IMR-90 (cell line): Measurements from ENCODE around the gene TOR1A. TPM values are rescaled to one million over a fixed set of nuclear protein-coding genes. Genes with fewer than 3 reads are reported as not detected.

ENCODE experiments used
- ATAC-seq: fragments of 200-7000 bp; cut with Tn5 transposase; 2 replicates; pipeline ENCODE4 v1.9.1; 2020; ENCODE audit warnings: low read depth, mild to moderate bottlenecking, moderate library complexity
- BruUV-seq: library from RNA; stranded (reverse); fragments of 400-500 nt; replicated peaks from 2 replicates; lab custom pipeline; 2021; lab: Mats Ljungman, UMichigan
- CTCF ChIA-PET: fragments of 300-600 bp; formaldehyde crosslinking; extraction: SDS; loops from one replicate; lab custom pipeline; 2021; ENCODE audit warnings: antibody characterized with exemption; lab: Yijun Ruan, JAX
- POLR2A ChIA-PET: fragments of 300-600 bp; sonication (Branson Sonifier 250); formaldehyde crosslinking; loops from one replicate; lab custom pipeline; 2022; ENCODE audit warnings: antibody characterized with exemption; ENCODE audit not compliant: unreplicated experiment; lab: Charles Lee
- DNase-seq: peaks from one replicate; pipeline ENCODE4 v3.0.0; 2013
- H2AFZ ChIP-seq: replicated peaks from 2 replicates; pipeline ENCODE3; 2013; ENCODE audit warnings: low read length, mild to moderate bottlenecking; ENCODE audit not compliant: poor library complexity
- H2AK5ac ChIP-seq: 2 replicates; pipeline ENCODE4 v1.6.1; 2013; ENCODE audit warnings: low read depth, low read length, inconsistent platforms
- H2AK9ac ChIP-seq: replicated peaks from 2 replicates; pipeline ENCODE3; 2013; ENCODE audit warnings: mild to moderate bottlenecking, low read depth, low read length, moderate library complexity; ENCODE audit not compliant: poor library complexity
- H2BK120ac ChIP-seq: 2 replicates; pipeline ENCODE4 v1.6.1; 2013; ENCODE audit warnings: low read depth, low read length, inconsistent platforms
- H2BK15ac ChIP-seq: 3 replicates; pipeline ENCODE4 v1.6.1; 2013; ENCODE audit warnings: low read depth, low read length, inconsistent platforms
- H2BK20ac ChIP-seq: 2 replicates; pipeline ENCODE4 v1.6.1; 2013; ENCODE audit warnings: low read depth, mild to moderate bottlenecking, inconsistent platforms, low read length, moderate library complexity
- H2BK5ac ChIP-seq: 2 replicates; pipeline ENCODE4 v1.6.1; 2013; ENCODE audit warnings: mild to moderate bottlenecking, low read depth, low read length, inconsistent platforms; ENCODE audit not compliant: poor library complexity, severe bottlenecking
- H3K14ac ChIP-seq: replicated peaks from 2 replicates; pipeline ENCODE4 v1.6.1; 2013; ENCODE audit warnings: low read depth, low read length, inconsistent platforms
- H3K18ac ChIP-seq: 2 replicates; pipeline ENCODE4 v1.6.1; 2013; ENCODE audit warnings: low read depth, low read length, control low read depth
- H3K23ac ChIP-seq: 2 replicates; pipeline ENCODE4 v1.6.1; 2013; ENCODE audit warnings: low read depth, low read length, inconsistent platforms
- H3K27ac ChIP-seq: 2 replicates; pipeline ENCODE4 v1.5.1; 2013; ENCODE audit warnings: mild to moderate bottlenecking, control low read depth, low read length; ENCODE audit not compliant: insufficient read depth
- H3K27me3 ChIP-seq: 2 replicates; pipeline ENCODE4 v1.6.1; 2013; ENCODE audit warnings: low read length; ENCODE audit not compliant: control insufficient read depth, insufficient read depth
- H3K36me3 ChIP-seq: 2 replicates; pipeline ENCODE4 v1.6.1; 2013; ENCODE audit warnings: low read length, mixed read lengths; ENCODE audit not compliant: control insufficient read depth, insufficient read depth
- H3K4ac ChIP-seq: 2 replicates; pipeline ENCODE4 v1.6.1; 2013; ENCODE audit warnings: low read depth, low read length, inconsistent platforms
- H3K4me1 ChIP-seq: 2 replicates; pipeline ENCODE4 v1.6.1; 2013; ENCODE audit warnings: low read length, mixed read lengths; ENCODE audit not compliant: control insufficient read depth, insufficient read depth
- H3K4me2 ChIP-seq: 2 replicates; pipeline ENCODE4 v1.6.1; 2013; ENCODE audit warnings: low read depth, mild to moderate bottlenecking, control low read depth, low read length, moderate library complexity
- H3K4me3 ChIP-seq: 2 replicates; pipeline ENCODE4 v1.5.1; 2013; ENCODE audit warnings: low read depth, mild to moderate bottlenecking, control low read depth, low read length, moderate library complexity; ENCODE audit not compliant: insufficient read depth
- H3K56ac ChIP-seq: 2 replicates; pipeline ENCODE4 v1.6.1; 2013; ENCODE audit warnings: low read length, inconsistent platforms; ENCODE audit not compliant: insufficient read depth; ENCODE audit errors: extremely low read depth
- H3K79me1 ChIP-seq, 2 experiments: 2 replicates each; pipeline ENCODE4 v1.6.1; 2013; ENCODE audit warnings: low read length in 2 of 2, inconsistent platforms in 1 of 2, low read depth in 1 of 2
- H3K9ac ChIP-seq: 2 replicates; pipeline ENCODE4 v1.6.1; 2013; ENCODE audit warnings: low read depth, low read length, control low read depth
- H3K9me1 ChIP-seq: 2 replicates; pipeline ENCODE4 v1.6.1; 2013; ENCODE audit warnings: low read length, inconsistent platforms; ENCODE audit not compliant: insufficient read depth
- H3K9me3 ChIP-seq: 2 replicates; pipeline ENCODE4 v1.6.1; 2013; ENCODE audit warnings: low read length; ENCODE audit not compliant: control insufficient read depth, insufficient read depth
- H4K20me1 ChIP-seq: 2 replicates; pipeline ENCODE4 v1.6.1; 2013; ENCODE audit warnings: low read length, inconsistent platforms; ENCODE audit not compliant: insufficient read depth
- H4K5ac ChIP-seq: 2 replicates; pipeline ENCODE4 v1.6.1; 2013; ENCODE audit warnings: mild to moderate bottlenecking, low read depth, low read length, control low read depth
- H4K8ac ChIP-seq, 2 experiments: 2 replicates each; pipeline ENCODE4 v1.6.1; 2013; ENCODE audit warnings: low read depth in 2 of 2, low read length in 2 of 2, control low read depth in 1 of 2, inconsistent platforms in 1 of 2
- H4K91ac ChIP-seq: 2 replicates; pipeline ENCODE4 v1.6.1; 2013; ENCODE audit warnings: low read depth, low read length, inconsistent platforms; ENCODE audit not compliant: insufficient read depth
- BHLHE40 ChIP-seq: fragments of 150-350 bp; IDR thresholded peaks from 2 replicates; pipeline ENCODE4 v1.6.1; 2016; ENCODE audit warnings: mild to moderate bottlenecking, low read depth, low read length
- CHD1 ChIP-seq: IDR thresholded peaks from 2 replicates; pipeline ENCODE4 v1.6.1; 2012; ENCODE audit warnings: low read depth, low read length, improper control_type of control experiment
- CTCF ChIP-seq: conservative IDR thresholded peaks from 2 replicates; pipeline ENCODE4 v1.5.1; 2012; ENCODE audit warnings: mild to moderate bottlenecking, low read depth, low read length, improper control_type of control experiment
- ELK1 ChIP-seq: fragments of 150-350 bp; IDR thresholded peaks from 2 replicates; pipeline ENCODE4 v1.6.1; 2016; ENCODE audit warnings: low read depth, mild to moderate bottlenecking, low read length, moderate library complexity, borderline replicate concordance
- FOS ChIP-seq: fragments of 150-350 bp; IDR thresholded peaks from 2 replicates; pipeline ENCODE4 v1.6.1; 2016; ENCODE audit warnings: low read depth, low read length
- MAFK ChIP-seq: IDR thresholded peaks from 2 replicates; pipeline ENCODE4 v1.6.1; 2012; ENCODE audit warnings: low read depth, low read length, improper control_type of control experiment
- MAZ ChIP-seq: IDR thresholded peaks from 2 replicates; pipeline ENCODE4 v1.6.1; 2012; ENCODE audit warnings: low read depth, mild to moderate bottlenecking, low read length, improper control_type of control experiment, moderate library complexity, borderline replicate concordance
- MXI1 ChIP-seq: IDR thresholded peaks from 2 replicates; pipeline ENCODE4 v1.6.1; 2012; ENCODE audit warnings: low read depth, mild to moderate bottlenecking, low read length, moderate library complexity, borderline replicate concordance
- NFE2L2 ChIP-seq: fragments of 150-350 bp; IDR thresholded peaks from 2 replicates; pipeline ENCODE4 v1.6.1; 2016; ENCODE audit warnings: low read depth, mild to moderate bottlenecking, low read length
- POLR2A ChIP-seq: IDR thresholded peaks from 2 replicates; pipeline ENCODE4 v1.6.1; 2012; ENCODE audit warnings: mild to moderate bottlenecking, low read depth, low read length
- RAD21 ChIP-seq: IDR thresholded peaks from 2 replicates; pipeline ENCODE4 v1.6.1; 2012; ENCODE audit warnings: low read length, improper control_type of control experiment
- RCOR1 ChIP-seq: IDR thresholded peaks from 2 replicates; pipeline ENCODE4 v1.6.1; 2012; ENCODE audit warnings: mild to moderate bottlenecking, low read length, improper control_type of control experiment; ENCODE audit not compliant: insufficient replicate concordance
- RFX5 ChIP-seq: IDR thresholded peaks from 2 replicates; pipeline ENCODE4 v1.8.0; 2012; ENCODE audit warnings: low read depth, mild to moderate bottlenecking, low read length, moderate library complexity
- SMC3 ChIP-seq: fragments of 150-350 bp; IDR thresholded peaks from 2 replicates; pipeline ENCODE4 v1.6.1; 2016; ENCODE audit warnings: low read depth, mild to moderate bottlenecking, antibody characterized with exemption, low read length, moderate library complexity
- WGBS, 2 experiments: methylation state at CpG; one replicate each; pipeline versions ENCODE4 v1.1.5 to v1.1.7; 2013; ENCODE audit warnings: missing lambda C conversion rate in 2 of 2; ENCODE audit not compliant: insufficient read length in 1 of 2; ENCODE audit errors: extremely low coverage in 2 of 2; 5-methylcytosine and 5-hydroxymethylcytosine counted together
- dilution Hi-C: fragments of 300-500 bp; cut with HindIII; formaldehyde crosslinking; loops from one replicate; pipeline ENCODE4 v1.14.3; 2018; ENCODE audit warnings: low sequenced_read_pairs; ENCODE audit not compliant: unreplicated experiment
- in situ Hi-C: fragments of 300-500 bp; cut with MboI; formaldehyde crosslinking; loops from 3 replicates; pipeline ENCODE4 v1.14.3; 2019; ENCODE audit warnings: low sequenced_read_pairs, inconsistent platforms, mixed read lengths
- intact Hi-C: fragments of 100-400 bp; cut with micrococcal nuclease; formaldehyde crosslinking; loops from 2 replicates; pipeline ENCODE4 v1.10.0; 2022
- polyA plus RNA-seq, 3 experiments: library from polyadenylated mRNA; depleted of rRNA; stranded (reverse); fragments of >200 nt; gene quantifications; 2 replicates each; pipeline ENCODE4 v1.2.3, GENCODE V29; 2012; ENCODE audit warnings: low replicate concordance in 1 of 3
- total RNA-seq: library from RNA; depleted of rRNA; stranded (reverse); fragments of >200 nt; gene quantifications from 2 replicates; pipeline ENCODE4 v1.2.3, GENCODE V29; 2012

Gene TOR1A
- total and polyA plus RNA-seq, 2 of the 4 experiments (the other 2 are of a cell fraction) = 27.1 to 74.2 TPM

- TF ChIP-seq CTCF = no peak
Observed at GRCh38 chr9:129802833-129803675, 20.9 kb downstream of the TOR1A start, which contains the start of gene TOR1B (continued).

- dilution Hi-C loops (no loop called here), intact Hi-C loops (no loop called here), in situ Hi-C loops (no loop called here)
- Histone ChIP-seq H2AK5ac (no peak overlapping the region), H3K4me3 (no peak overlapping the region), H4K8ac (no peak overlapping the region), H2BK120ac (no peak overlapping the region), H2BK5ac (no peak overlapping the region), H3K36me3 (peaks cover 3% of the 10 kb centered on the region; the same call in 1 of the 2 replicates), H4K5ac (no peak overlapping the region), H3K23ac (no peak overlapping the region), H3K9me1 (peaks cover 3% of the 10 kb centered on the region; the same call in 1 of the 2 replicates), H2AFZ (peak overlapping the region; percentile 41), H3K9me3 (no peaks in the 10 kb centered on the region), H2AK9ac (peak overlapping the region; percentile 50), H4K91ac (no peak overlapping the region), H3K4ac (no peak overlapping the region), H3K9ac (no peak overlapping the region), H3K27ac (no peak overlapping the region), H3K4me1 (peaks cover 6% of the 10 kb centered on the region), H3K4me2 (no peak overlapping the region), H3K79me1 (peaks cover 17 to 25% of the 10 kb centered on the region in 2 experiments; a peak in 3 of 4 replicates), H2BK15ac (no peak overlapping the region), H3K18ac (no peak overlapping the region), H4K20me1 (no peaks in the 10 kb centered on the region), H2BK20ac (no peak overlapping the region), H3K14ac (no peak overlapping the region), H3K56ac (no peak overlapping the region), H3K27me3 (no peaks in the 10 kb centered on the region; the same call in 1 of the 2 replicates)
- no TSS peak for BruUV-seq
- TF ChIP-seq MAFK (no peak), NFE2L2 (no peak), FOS (no peak), RCOR1 (no peak), SMC3 (no peak), ELK1 (no peak), MAZ (no peak), BHLHE40 (no peak), RFX5 (no peak), MXI1 (no peak), CHD1 (no peak), POLR2A (no peak), RAD21 (no peak)
- CTCF ChIA-PET = no interaction called here
- DNase-seq = no peak
- ATAC-seq = no peak
- POLR2A ChIA-PET = no interaction called here
- WGBS, 2 experiments = 78% methylated on average over 5 of the region's 17 CpGs; no CpG with 5 or more reads in 1 of the 2 experiments
Observed at GRCh38 chr9:129801504-129801903, 22.4 kb downstream of the TOR1A start.
